ENCODE data around the gene EGLN2.

Gene EGLN2

DNA sequence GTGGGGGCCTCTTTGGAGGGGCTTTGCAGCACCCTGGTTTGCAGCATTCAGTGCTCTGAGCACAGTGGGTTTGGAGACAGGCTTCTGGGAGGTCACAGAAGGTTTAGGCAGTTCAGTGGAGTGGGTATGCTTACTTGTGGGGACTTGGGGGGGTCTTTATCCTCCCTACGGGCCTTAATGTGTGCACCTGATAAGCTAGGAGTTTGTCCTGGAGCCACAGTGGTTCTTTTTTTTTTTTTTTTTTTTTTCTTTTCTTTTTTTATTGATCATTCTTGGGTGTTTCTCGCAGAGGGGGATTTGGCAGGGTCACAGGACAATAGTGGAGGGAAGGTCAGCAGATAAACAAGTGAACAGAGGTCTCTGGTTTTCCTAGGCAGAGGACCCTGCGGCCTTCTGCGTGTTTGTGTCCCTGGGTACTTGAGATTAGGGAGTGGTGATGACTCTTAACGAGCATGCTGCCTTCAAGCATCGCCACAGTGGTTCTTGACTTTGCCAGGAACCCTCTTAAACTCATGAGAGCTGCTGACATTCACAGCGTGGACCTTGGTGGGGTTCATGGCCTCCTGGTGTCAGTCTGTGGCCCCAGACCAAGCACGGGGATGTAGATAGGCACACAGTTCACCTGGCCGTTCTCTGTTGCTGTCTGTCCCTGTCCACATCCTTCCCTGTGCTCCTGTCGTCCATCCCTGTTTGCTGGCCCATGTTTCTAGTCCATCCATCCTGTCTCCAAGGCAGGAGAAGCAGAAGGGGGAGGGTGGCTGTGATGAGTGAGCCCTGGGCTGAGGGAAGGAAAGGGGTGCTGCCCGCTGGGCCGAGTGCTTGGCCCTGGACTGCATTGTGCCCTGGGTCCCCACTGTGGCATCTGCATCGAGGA lies 2.7 kb downstream of the EGLN2 start:
- TF ChIP-seq, protein P1, sequence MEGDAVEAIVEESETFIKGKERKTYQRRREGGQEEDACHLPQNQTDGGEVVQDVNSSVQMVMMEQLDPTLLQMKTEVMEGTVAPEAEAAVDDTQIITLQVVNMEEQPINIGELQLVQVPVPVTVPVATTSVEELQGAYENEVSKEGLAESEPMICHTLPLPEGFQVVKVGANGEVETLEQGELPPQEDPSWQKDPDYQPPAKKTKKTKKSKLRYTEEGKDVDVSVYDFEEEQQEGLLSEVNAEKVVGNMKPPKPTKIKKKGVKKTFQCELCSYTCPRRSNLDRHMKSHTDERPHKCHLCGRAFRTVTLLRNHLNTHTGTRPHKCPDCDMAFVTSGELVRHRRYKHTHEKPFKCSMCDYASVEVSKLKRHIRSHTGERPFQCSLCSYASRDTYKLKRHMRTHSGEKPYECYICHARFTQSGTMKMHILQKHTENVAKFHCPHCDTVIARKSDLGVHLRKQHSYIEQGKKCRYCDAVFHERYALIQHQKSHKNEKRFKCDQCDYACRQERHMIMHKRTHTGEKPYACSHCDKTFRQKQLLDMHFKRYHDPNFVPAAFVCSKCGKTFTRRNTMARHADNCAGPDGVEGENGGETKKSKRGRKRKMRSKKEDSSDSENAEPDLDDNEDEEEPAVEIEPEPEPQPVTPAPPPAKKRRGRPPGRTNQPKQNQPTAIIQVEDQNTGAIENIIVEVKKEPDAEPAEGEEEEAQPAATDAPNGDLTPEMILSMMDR (IDR thresholded peaks at IDR 0.05; ENCODE audit: control insufficient read depth, insufficient read depth, low read depth, low read length, missing control alignments), result no peak
- peak overlapping the region; percentile 98 for H3K4me3 ChIP-seq (ENCODE audit: control insufficient read depth, low read depth, low read length)
- DNase-seq (ENCODE audit: low read depth), result no peak

- no peak for DNase-seq (ENCODE audit: low read depth)
- H3K4me3 ChIP-seq (ENCODE audit: control insufficient read depth, low read depth, low read length), result peak overlapping the region; percentile 16
- TF ChIP-seq, protein P1 (IDR thresholded peaks at IDR 0.05; ENCODE audit: control insufficient read depth, insufficient read depth, low read depth, low read length, missing control alignments), result no peak
Observed at GRCh38 chr19:40802300-40803169, 3.5 kb downstream of the EGLN2 start.

DNA sequence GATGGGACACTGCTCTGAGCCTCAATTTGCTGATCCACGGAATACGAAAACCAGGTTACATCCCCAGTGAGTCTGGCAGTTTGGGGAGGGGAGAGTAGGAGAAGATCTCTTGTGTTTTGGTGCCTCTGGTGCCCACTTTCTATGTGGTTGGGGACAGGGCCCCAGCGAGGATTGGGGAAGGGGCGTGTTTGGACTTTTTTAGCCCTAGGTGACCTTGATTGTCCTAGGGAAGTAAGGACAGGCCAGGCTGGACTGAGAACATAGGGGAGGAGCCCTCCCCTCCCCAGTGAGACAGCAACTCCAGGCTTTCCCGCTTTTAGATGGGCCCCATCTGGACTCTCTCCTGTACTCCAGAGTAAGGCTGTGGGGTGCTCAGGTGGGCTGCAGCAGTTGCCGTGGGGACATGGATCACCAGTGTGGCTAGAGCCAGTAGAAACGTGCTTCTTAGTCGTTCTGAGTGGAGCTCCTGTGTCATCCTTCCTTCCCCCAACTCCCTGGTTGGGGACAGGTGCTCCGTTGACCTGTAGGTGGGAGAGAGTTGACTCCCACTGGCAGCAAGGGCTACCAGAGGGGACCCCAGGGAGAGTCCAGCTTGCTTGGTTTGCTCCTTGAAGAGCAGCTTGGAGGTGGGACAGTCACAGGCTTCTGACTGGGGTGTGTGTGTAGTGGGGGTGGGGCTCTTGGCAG lies 4.3 kb downstream of the EGLN2 start:
- no peak for DNase-seq (ENCODE audit: low read depth)
- TF ChIP-seq, protein P1 (IDR thresholded peaks at IDR 0.05; ENCODE audit: control insufficient read depth, insufficient read depth, low read depth, low read length, missing control alignments), result no peak
- H3K4me3 ChIP-seq (ENCODE audit: control insufficient read depth, low read depth, low read length), result no peak overlapping the region

DNA sequence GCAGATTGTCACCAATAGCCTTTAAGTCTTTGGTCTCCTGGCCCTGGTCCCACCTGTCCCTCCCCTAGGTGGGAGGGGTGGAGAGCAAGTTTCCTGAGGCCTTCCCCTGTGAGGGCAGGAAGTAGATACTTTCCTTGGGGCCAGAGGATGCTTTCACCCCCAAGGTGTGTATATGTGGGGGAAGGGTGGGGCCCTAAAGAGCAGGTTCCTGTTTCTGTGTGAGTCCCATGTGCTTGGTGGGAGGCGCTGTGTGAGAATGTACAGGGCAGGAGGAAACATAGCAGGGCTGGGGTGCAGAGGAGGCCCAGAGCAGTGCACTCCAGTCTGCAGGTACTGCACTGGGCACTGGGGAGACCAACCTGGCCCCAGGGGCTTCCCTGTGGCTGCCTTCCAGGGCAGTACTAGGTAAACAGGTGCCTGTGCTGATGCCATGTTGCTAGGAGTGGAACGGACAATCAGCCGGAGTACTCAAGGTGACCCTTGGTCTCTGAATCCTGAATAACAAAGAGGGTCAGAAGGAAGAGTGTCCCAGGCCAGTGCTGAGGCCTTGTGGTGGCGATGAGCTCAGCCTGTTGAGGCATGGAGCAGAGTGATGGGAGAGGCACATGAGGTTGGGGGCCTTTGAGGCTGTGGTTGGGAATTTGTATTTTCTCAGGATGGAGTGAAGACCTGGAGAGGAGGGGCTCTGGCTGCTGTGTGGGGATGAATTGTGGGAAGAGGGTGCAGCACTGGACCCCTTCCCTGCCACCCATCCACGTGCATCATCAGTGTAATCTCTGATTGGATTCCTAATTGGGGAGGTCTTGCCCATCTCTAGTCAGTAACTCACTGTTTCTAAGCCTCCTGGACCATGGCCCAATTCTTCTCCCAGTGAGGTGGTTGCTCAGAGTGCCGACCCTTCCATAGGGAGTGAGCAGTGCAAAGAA lies 5.1 kb downstream of the EGLN2 start:
- TF ChIP-seq, protein P1 (IDR thresholded peaks at IDR 0.05; ENCODE audit: control insufficient read depth, insufficient read depth, low read depth, low read length, missing control alignments), result no peak
- H3K4me3 ChIP-seq (ENCODE audit: control insufficient read depth, low read depth, low read length), result no peak overlapping the region
- no peak for DNase-seq (ENCODE audit: low read depth)

DNA sequence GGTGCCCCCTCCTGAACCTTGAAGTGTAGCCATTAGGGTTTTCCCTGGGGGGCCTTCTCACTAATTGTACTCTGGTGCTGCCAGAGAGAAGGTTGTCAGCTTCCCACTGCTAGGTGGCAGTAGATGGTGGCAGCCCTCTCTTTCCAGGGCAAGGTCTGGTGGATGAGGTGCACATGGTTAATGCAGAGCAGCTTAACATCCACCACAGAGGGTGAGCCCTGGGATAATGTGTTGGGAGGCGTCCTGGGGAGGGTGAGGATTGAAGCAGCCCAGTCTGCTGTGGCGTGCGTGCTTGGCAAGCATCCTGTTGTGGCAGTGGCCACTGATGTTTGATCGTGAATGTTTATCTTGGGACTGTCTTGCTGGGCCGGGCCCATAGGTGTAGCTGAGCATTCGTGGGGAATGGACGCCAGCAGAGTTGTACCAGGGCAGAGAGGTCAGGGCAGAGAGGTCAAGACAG lies 5.8 kb downstream of the EGLN2 start:
- TF ChIP-seq, protein P1 (IDR thresholded peaks at IDR 0.05; ENCODE audit: control insufficient read depth, insufficient read depth, low read depth, low read length, missing control alignments), result peak; percentile 16
- no peak overlapping the region for H3K4me3 ChIP-seq (ENCODE audit: control insufficient read depth, low read depth, low read length)
- no peak for DNase-seq (ENCODE audit: low read depth)
